ENCODE data around the gene ZNF354B.
"Not testable (repeated sequence)": the region's sequence is repeated elsewhere in the genome, so short reads cannot be mapped to it uniquely, and the experiment has no call there.

Gene ZNF354B

DNA sequence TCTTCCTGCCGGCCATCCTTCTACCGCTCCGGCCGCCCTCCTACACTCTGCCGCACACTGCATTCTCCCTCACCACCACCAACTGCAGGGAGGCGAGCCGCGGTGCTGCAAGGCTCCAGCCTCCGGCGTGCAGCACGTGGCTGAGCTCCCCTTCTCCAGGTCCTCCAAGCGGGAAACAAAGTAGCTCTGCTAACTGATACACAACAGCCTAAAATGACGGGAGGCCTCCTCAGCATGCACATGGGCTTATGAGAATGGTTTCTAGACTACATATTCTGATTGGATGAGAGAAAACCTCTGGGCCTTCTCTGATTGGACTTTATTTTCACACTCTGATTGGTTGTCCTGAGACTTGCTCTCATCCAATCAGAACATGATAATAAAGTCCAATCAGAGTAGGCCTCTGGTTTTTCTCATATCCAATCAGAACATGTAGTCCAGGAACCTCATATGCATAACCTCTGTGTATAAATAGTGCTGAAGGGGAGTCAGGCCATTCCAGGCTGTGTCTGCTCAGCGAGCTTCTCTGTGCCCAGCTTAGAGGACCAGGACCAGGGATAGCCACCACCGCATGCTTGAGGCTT lies 27.0 kb upstream of the ZNF354B start:
- no peak overlapping the region for H3K4me3 ChIP-seq

DNA sequence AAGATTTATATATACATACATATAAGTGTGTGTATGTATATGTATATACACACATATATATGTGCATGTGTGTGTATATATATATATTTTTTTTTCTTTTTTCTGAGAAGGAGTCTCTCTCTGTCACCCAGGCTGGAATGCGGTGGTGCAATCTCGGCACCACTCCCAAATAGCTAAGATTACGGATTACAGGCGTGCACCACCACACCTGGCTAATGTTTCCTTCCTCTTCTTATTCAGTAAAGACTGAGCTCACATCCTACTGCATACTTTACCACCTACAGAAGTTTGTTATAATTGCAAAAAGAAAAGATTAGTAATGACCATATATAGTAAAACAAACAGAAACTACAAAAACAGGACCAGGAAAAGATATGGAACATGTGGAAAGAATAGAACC lies 23.1 kb upstream of the ZNF354B start:
- H3K36me3 ChIP-seq (ENCODE audit: insufficient read depth, low read length): no peaks in the 10 kb centered on the region
- H3K4me3 ChIP-seq: no peak overlapping the region
- no peak overlapping the region for H3K9ac ChIP-seq (ENCODE audit: insufficient read length)
- no peak for TF ChIP-seq FOXP2 (optimal IDR thresholded peaks at IDR 0.05; ENCODE audit: control extremely low read depth, extremely low read length, insufficient read depth)
- TF ChIP-seq POLR2AphosphoS5 (IDR thresholded peaks at IDR 0.05; ENCODE audit: borderline replicate concordance, low read depth, low read length): no peak
- TF ChIP-seq EZH2 (IDR thresholded peaks at IDR 0.05): no peak
- DNase-seq (ENCODE audit: low read depth, low spot score): no peak
- no peak overlapping the region for H3K27ac ChIP-seq
- H3K9me3 ChIP-seq (ENCODE audit: low read depth, low read length): no peaks in the 10 kb centered on the region

More for the DNA sequence above, 27.0 kb upstream of the ZNF354B start:
- Histone ChIP-seq H3K9ac (ENCODE audit: insufficient read length) (no peak overlapping the region), H3K36me3 (ENCODE audit: insufficient read depth, low read length) (no peaks in the 10 kb centered on the region), H3K27ac (no peak overlapping the region), H3K9me3 (ENCODE audit: low read depth, low read length) (no peaks in the 10 kb centered on the region)
- TF ChIP-seq EZH2 (IDR thresholded peaks at IDR 0.05): no peak
- no peak for DNase-seq (ENCODE audit: low read depth, low spot score)

DNA sequence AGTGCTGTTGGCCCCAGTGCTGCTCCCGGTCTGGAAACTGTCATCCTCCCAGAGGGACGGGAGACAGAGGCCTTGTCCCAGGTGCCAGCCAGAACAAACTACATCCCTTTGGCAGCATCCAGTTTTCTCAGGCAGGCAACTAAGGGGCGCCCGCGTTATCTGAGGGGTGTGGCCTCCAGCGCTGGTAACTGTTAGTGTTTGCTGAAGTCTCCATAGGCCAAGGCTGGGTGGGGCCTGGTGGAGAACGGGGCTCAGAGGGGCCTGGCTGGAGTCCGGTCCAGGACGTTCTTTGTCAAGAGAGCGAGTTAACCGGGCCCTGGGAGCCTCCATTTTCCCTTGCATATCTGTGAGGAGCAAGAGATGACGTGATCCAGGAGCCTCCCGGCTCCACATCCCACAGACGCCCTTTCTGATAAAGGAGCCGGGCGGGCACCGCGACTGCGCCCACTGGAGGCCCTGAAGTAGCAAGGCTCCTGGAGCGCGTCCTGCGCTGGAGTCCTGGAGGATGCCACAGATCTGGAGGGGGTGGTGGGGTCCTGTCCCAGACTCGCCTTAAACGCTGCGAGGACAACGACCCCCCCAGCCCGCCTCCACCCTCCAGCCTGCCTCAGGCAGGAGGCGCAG lies 20.9 kb upstream of the ZNF354B start:
- H3K9ac ChIP-seq (ENCODE audit: insufficient read length); H3K9me3 ChIP-seq (ENCODE audit: low read depth, low read length); H3K27ac ChIP-seq; DNase-seq (ENCODE audit: low read depth, low spot score); H3K4me3 ChIP-seq; H3K36me3 ChIP-seq (ENCODE audit: insufficient read depth, low read length): not testable (repeated sequence)

DNA sequence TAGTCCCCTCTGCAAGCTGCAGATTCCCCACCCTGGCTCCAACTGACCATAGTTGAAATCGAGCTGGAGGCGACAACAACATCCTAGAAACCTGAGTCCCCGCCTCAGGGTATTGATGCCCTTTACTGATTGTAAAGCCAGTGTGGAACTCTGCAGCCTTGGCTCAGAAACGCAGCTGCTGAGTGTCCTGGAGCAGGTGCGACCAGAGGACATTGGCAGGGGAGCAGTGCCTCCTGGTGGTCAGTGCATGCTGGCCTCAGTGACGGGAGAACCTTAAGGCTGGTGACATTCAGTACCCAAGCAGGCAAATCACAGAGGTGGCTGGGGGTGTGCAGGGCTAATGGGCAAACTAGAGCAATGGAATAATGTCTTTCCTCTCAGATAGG lies 20.4 kb upstream of the ZNF354B start:
- Histone ChIP-seq H3K4me3 (no peak overlapping the region), H3K9me3 (ENCODE audit: low read depth, low read length) (no peaks in the 10 kb centered on the region), H3K36me3 (ENCODE audit: insufficient read depth, low read length) (no peaks in the 10 kb centered on the region), H3K9ac (ENCODE audit: insufficient read length) (no peak overlapping the region), H3K27ac (no peak overlapping the region)
- TF ChIP-seq FOXP2 (optimal IDR thresholded peaks at IDR 0.05; ENCODE audit: control extremely low read depth, extremely low read length, insufficient read depth) (no peak), POLR2AphosphoS5 (IDR thresholded peaks at IDR 0.05; ENCODE audit: borderline replicate concordance, low read depth, low read length) (no peak), EZH2 (IDR thresholded peaks at IDR 0.05) (no peak)
- DNase-seq (ENCODE audit: low read depth, low spot score): no peak

DNA sequence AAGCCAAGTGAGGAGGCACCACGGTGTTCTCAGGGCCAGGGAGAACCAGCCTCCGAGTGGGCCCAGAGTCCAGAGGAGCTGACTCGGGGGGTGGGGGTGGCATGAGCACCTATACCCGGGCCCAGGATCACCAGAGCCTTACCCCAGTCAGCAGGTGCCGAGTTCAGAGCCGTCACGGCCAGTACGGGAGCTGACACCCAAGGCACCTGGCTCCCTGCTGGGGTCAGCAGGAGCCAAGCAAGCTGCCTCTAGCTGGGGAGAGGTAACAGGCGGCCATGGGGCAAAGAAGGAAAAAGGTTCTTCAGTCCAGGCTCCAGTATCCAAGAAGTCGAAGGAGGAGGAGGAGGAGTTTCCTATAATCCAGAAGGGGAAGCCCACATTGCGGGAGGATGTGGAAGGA lies 19.4 kb upstream of the ZNF354B start:
- not testable (repeated sequence) for H3K4me3 ChIP-seq; DNase-seq (ENCODE audit: low read depth, low spot score); H3K36me3 ChIP-seq (ENCODE audit: insufficient read depth, low read length); H3K9me3 ChIP-seq (ENCODE audit: low read depth, low read length); H3K27ac ChIP-seq; H3K9ac ChIP-seq (ENCODE audit: insufficient read length)

DNA sequence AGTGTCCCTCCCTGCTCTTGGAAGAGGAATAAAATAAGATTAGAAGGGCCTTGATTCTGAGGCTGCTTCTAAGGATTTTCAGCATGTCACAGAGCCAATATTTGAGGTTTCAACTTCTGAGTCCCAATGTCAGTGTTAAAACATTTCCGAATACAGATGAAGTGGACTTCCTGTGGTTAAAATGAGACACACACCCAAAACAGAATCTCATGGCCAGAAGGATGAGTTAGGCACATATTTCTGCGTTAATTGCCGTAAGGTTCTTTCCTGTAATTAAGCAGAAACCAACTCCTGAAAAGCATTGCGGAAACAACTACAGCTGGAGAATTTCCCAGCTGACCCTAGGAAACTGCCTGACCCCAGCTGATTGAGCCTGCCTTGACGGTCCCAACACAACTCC lies 10.4 kb upstream of the ZNF354B start:
- Histone ChIP-seq H3K36me3 (ENCODE audit: insufficient read depth, low read length) (no peaks in the 10 kb centered on the region), H3K9ac (ENCODE audit: insufficient read length) (no peak overlapping the region), H3K9me3 (ENCODE audit: low read depth, low read length) (no peaks in the 10 kb centered on the region), H3K4me3 (no peak overlapping the region), H3K27ac (no peak overlapping the region)
- DNase-seq (ENCODE audit: low read depth, low spot score): no peak
- TF ChIP-seq POLR2AphosphoS5 (IDR thresholded peaks at IDR 0.05; ENCODE audit: borderline replicate concordance, low read depth, low read length) (no peak), EZH2 (IDR thresholded peaks at IDR 0.05) (no peak), FOXP2 (optimal IDR thresholded peaks at IDR 0.05; ENCODE audit: control extremely low read depth, extremely low read length, insufficient read depth) (no peak)

DNA sequence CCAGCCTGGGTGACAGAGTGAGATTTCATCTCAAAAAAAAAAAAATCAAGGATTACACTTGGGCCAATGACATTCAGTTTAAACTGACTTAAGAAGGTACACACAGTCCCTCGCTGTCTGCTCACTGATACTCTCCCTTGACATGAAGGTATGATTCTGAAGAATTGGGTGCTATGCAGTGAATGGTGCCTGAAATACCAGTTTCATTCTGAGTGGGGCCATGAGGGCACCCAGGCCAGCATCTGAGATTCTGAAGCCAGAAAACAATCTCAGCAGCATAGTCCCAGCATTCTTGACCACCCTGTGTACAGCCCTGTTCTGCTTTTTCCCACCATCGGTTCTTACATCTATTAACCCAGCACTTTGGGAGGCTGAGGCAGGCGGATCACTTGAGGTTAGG lies 7.8 kb upstream of the ZNF354B start:
- DNase-seq (ENCODE audit: low read depth, low spot score): no peak
- H3K4me3 ChIP-seq: no peak overlapping the region
- no peaks in the 10 kb centered on the region for H3K36me3 ChIP-seq (ENCODE audit: insufficient read depth, low read length)
- no peak for TF ChIP-seq POLR2AphosphoS5 (IDR thresholded peaks at IDR 0.05; ENCODE audit: borderline replicate concordance, low read depth, low read length)
- TF ChIP-seq FOXP2 (optimal IDR thresholded peaks at IDR 0.05; ENCODE audit: control extremely low read depth, extremely low read length, insufficient read depth): no peak
- no peak overlapping the region for H3K9ac ChIP-seq (ENCODE audit: insufficient read length)
- no peaks in the 10 kb centered on the region for H3K9me3 ChIP-seq (ENCODE audit: low read depth, low read length)
- no peak overlapping the region for H3K27ac ChIP-seq

DNA sequence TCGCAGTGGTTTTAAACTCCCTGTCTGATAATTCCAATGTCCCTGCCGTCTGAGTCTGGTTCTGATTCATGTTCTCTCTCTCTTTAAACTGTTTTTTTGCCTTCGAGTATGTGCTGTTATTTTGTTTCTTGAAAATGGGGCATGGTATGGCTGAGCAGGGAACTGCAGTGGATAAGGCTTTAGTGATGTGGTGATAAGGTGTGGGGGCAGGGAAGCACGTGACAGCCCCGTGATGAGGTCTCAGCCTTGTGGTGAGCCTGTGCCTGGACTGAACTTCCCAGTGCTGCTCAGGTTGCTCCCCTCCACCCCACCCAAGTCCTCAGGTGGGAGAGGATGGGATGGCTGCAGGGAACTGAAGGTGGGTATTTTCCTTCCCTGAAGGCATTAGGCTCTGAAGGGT lies 5.5 kb upstream of the ZNF354B start:
- Histone ChIP-seq H3K27ac (no peak overlapping the region), H3K4me3 (no peak overlapping the region), H3K36me3 (ENCODE audit: insufficient read depth, low read length) (no peaks in the 10 kb centered on the region), H3K9me3 (ENCODE audit: low read depth, low read length) (peaks cover 6% of the 10 kb centered on the region; the same call in 1 of the 2 replicates), H3K9ac (ENCODE audit: insufficient read length) (no peak overlapping the region)
- no peak for TF ChIP-seq FOXP2 (optimal IDR thresholded peaks at IDR 0.05; ENCODE audit: control extremely low read depth, extremely low read length, insufficient read depth)
- DNase-seq (ENCODE audit: low read depth, low spot score): no peak

DNA sequence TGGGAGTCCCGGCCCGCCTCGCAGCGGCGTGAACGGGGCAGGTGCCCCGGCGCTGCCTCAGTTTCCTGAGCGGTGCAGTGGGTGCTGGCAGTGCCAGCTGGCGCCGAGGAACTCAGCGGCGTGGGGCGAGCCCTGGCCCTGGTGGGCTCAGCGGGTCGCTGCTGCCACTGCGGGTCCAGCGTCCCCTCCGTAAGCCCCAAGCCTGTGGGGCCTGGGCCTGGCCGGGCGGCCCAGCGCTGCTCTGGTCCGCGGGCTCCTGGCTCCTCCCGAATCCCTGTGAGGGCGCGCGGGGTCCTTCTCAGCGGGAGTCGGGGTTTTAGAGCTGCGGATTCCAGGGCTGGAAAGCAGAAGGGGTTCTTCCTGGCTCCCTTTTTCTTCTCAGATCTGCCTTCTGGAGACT lies 862 bp downstream of the ZNF354B start:
- Histone ChIP-seq H3K36me3 (ENCODE audit: insufficient read depth, low read length) (peaks cover 45% of the 10 kb centered on the region), H3K4me3 (peak overlapping the region; percentile 95), H3K9me3 (ENCODE audit: low read depth, low read length) (peaks cover 24% of the 10 kb centered on the region), H3K9ac (ENCODE audit: insufficient read length) (peak overlapping the region; percentile 85)
- not testable (repeated sequence) for H3K27ac ChIP-seq; DNase-seq (ENCODE audit: low read depth, low spot score)
